ENCODE measurements around the gene SCART1. TPM values are rescaled to one million over a fixed set of nuclear protein-coding genes. Genes with fewer than 3 reads are reported as not detected.

Gene SCART1
- total and polyA plus RNA-seq, 12 donors = 0.15 to 1.5 (median 0.58) TPM

- Histone ChIP-seq H3K9me3 (peaks cover 0 to 42% (median 16%) of the 10 kb centered on the region in 11 donors), H3K27ac (no peak overlapping the region), H3K27me3 (no peaks in the 10 kb centered on the region), H3K4me3 (no peak overlapping the region), H3K4me1 (no peaks in the 10 kb centered on the region), H3K36me3 (no peaks in the 10 kb centered on the region)
- intact Hi-C loops (cut with DNase I) = no loop called here
- ATAC-seq (no peak), DNase-seq (no peak)
- WGBS, 2 donors = 82 to 85% methylated on average over 11 to 12 of the region's 12 CpGs
- no peak for TF ChIP-seq CTCF (IDR thresholded peaks at IDR 0.05)
Measured at GRCh38 chr10:133481086-133481643, 27.4 kb downstream of the SCART1 start.

GRCh38 chr10:133481657-133482056 lies 27.9 kb downstream of the SCART1 start:
- DNase-seq = no peak
- WGBS, 2 donors = 77 to 89% methylated on average over 10 of the region's 10 CpGs
- Histone ChIP-seq H3K9me3 (peaks cover 0 to 47% (median 16%) of the 10 kb centered on the region in 11 donors), H3K4me3 (no peak overlapping the region), H3K27me3 (no peaks in the 10 kb centered on the region), H3K4me1 (no peaks in the 10 kb centered on the region), H3K27ac (no peak overlapping the region), H3K36me3 (no peaks in the 10 kb centered on the region)
- TF ChIP-seq CTCF (IDR thresholded peaks at IDR 0.05) = no peak
- no peak for ATAC-seq
- intact Hi-C loops (cut with DNase I) = no loop called here

GRCh38 chr10:133484818-133485217 lies 31.1 kb downstream of the SCART1 start:
- Histone ChIP-seq H3K4me3 (no peak overlapping the region), H3K4me1 (no peaks in the 10 kb centered on the region), H3K9me3 (peaks cover 0 to 65% (median 26%) of the 10 kb centered on the region in 11 donors), H3K27me3 (no peaks in the 10 kb centered on the region), H3K36me3 (no peaks in the 10 kb centered on the region), H3K27ac (no peak overlapping the region)
- intact Hi-C loops (cut with DNase I) = no loop called here
- TF ChIP-seq CTCF (IDR thresholded peaks at IDR 0.05) = no peak
- DNase-seq (no peak), ATAC-seq (no peak)

GRCh38 chr10:133487085-133487484 lies 33.3 kb downstream of the SCART1 start:
- no peaks in the 10 kb centered on the region for H3K4me1 ChIP-seq
- H3K4me3 ChIP-seq = no peak overlapping the region
- H3K27ac ChIP-seq = no peak overlapping the region
- H3K36me3 ChIP-seq = no peaks in the 10 kb centered on the region
- ATAC-seq = no peak
- intact Hi-C loops (cut with DNase I) = no loop called here
- H3K27me3 ChIP-seq = no peaks in the 10 kb centered on the region
- H3K9me3 ChIP-seq = peaks cover 0 to 70% (median 26%) of the 10 kb centered on the region in 11 donors
- no peak for TF ChIP-seq CTCF (IDR thresholded peaks at IDR 0.05)
- DNase-seq = no peak
